RPMI8226 (cell line): ENCODE measurements around the gene ITPRIPL1.

Experiments
- DNase-seq: peaks from one replicate; pipeline ENCODE4 v3.0.0-alpha.2; 2015

The ITPRIPL1 gene

GRCh38 chr2:96361751-96362150 is 36.6 kb downstream of the ITPRIPL1 start:
- no peak for DNase-seq

- DNase-seq = no peak
Observed at GRCh38 chr2:96369186-96369585, 44.1 kb downstream of the ITPRIPL1 start.

- DNase-seq = peak; percentile 22
Observed at GRCh38 chr2:96374211-96374951, 49.3 kb downstream of the ITPRIPL1 start.
